ENCODE results near the gene WDR91.
A peak's percentile ranks its signal among the peaks of the same experiment; 100 is the strongest.
"Not testable (repeated sequence)": the region's sequence is repeated elsewhere in the genome, so short reads cannot be mapped to it uniquely, and the experiment has no call there.

WDR91 gene

DNA sequence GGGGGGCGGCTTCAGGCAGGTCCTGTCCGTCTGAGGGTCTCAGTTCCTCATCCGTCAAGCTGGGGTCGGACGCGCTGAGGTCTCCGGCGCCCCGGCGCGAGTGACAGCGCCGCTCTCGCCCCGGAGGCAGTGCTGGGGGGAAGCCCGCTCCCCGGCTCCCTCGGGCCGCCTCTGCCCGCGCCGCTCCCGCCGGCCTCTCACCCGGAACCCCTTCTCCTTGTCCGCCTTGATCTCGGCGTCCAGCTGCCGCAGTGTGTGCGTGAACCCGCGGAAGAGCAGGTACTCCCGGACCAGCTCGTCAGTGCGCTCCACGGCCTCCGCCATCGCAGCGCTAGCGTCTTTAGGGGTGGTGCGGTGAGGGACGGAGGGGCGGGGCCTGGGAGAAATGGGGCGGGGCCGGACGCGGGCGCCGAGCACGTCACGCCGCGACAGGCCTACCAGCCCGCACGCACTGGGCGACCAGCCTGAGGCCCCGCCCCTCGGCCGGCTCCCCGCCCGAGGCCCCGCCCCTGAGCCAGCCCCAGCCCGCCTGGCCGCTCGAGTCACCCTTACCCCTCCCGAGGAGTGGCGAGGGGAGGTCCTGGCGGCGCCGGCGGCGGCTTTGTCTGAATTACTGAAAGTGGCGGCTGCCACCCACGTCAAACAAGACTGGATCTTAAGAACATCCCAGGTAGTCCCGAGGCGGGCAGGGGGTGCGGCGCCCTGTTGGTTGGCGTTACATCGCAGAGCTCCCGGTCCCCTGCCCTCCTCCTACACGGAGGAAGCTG, at the start of gene WDR91:
Gene WDR91, minus strand, starts transcription at position 348 of the 767 bp plus-strand sequence. Its CDS starts 24 bp downstream, at position 324.
- peak; percentile 99 for DNase-seq (ENCODE audit: low read depth)

DNA sequence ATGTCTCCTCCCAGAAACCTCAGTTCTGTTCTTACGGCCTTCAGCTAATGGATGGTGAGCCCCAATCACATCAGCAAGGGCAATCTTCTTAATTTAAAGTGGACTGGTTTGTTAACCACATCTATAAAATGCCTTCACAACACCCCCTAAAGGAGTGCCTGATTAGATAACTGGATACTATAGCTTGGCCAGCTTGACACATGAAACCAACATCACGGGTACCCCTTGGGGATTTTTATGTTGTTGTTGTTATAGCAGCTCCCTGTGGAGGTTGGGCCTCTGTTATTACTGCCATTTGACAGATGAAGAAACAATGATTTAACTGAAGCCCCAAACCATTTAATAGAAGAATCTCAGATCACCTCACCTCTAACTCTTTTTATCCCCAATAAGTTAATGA, 49.1 kb upstream of the WDR91 start:
- no peak for DNase-seq (ENCODE audit: low read depth)

DNA sequence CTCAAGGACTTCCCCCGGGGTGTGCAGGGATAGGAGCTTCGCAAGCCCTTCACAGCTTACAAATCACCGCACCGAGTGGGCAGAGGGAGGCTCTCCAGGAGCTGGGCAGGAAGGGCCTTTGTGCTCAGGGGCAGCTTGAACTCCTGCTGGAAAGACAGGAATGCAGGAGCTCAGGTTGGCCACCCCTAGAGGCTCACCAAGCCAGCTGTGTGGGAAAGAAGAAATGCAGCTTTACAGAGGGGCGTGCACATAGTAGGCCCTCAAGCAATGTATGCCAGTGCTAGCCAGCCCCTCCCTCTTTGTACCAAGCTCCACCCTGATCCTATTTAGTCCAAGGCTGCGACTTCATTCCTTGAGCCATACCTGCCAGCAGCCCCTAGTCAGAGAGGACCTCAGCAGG, 48.4 kb upstream of the WDR91 start:
- no peak for DNase-seq (ENCODE audit: low read depth)

DNA sequence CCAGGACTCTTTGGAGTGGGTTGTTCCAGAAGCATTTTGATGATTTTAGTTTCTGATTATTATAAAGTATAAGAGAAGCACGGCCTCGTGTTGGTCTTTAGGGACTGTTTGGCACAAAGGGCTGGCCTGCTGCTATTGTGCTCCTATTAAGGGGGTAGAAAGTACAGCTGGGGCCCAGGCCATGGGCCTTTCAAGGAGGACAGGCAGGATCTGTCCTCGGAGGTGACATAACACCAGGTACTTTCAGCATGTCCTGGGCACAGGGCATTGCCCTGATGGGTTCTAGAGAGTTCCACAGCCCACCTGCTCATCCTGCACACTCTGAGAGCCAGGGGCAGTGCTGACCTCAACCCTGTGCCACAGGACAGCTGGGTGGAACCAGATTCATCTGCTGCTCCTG, 47.3 kb upstream of the WDR91 start:
- DNase-seq (ENCODE audit: low read depth), result no peak

DNA sequence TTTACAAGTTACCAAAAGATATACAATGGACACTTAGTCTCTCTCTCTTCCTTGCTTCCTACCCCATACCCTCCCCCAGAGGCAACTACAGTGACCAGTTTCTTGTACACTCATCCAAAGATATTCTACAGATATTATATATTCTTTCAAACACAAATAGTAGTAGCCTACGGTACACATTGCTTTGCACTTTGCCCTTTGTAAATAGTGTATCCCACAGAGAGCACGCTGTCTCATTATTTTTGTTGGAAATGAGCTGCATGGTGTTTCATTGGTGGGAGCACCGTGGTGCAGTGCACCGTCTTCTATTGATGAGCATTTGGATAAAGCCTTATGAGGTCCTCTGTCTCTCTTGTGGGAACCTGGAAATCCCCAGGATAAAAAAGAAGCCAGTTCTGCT, 46.5 kb upstream of the WDR91 start:
- DNase-seq (ENCODE audit: low read depth), result no peak

DNA sequence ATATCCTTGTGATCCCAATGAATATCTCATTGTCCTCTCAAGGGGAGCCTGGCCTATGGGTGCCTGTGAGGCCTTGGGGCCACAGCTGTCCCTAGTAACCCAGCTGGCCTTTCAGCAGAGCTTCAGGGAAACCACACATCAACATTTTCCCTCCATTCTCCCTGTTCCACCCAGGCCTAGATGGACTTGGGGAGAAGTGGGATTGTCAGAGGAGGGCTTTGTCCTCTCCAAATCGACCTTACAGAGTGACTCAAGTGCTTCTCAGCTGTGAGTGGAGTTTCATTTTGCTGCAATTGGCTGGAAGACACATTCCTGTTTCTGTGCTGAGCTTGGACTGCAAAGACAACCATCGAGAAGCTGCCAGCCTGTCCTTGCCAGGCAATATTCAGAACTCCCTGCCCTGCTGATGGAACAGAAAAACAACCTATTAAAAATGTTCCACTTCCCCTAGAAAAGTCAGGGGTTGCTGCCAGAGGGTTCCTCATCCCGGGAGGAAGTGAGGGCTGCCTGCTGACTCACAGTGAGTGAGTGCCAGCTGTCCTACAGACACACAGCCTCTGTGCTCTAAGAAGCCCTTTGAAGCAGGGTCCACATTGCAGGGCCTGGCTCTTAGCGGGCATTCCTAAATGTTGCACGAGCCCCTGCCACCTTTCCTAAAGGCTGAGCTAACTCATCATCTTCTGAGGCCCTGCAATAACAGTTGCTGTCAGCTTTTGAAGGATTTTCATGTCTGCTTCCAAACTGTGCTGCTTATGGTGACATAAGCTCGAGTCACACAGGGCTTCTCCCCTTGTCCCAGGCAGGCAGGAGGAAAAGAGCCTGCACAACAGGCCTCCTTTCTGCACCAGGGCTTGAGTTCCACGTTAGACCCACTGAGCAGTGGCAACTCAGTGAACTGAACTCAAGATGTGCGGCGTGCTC, 42.8 kb upstream of the WDR91 start:
- no peak for DNase-seq (ENCODE audit: low read depth)

DNA sequence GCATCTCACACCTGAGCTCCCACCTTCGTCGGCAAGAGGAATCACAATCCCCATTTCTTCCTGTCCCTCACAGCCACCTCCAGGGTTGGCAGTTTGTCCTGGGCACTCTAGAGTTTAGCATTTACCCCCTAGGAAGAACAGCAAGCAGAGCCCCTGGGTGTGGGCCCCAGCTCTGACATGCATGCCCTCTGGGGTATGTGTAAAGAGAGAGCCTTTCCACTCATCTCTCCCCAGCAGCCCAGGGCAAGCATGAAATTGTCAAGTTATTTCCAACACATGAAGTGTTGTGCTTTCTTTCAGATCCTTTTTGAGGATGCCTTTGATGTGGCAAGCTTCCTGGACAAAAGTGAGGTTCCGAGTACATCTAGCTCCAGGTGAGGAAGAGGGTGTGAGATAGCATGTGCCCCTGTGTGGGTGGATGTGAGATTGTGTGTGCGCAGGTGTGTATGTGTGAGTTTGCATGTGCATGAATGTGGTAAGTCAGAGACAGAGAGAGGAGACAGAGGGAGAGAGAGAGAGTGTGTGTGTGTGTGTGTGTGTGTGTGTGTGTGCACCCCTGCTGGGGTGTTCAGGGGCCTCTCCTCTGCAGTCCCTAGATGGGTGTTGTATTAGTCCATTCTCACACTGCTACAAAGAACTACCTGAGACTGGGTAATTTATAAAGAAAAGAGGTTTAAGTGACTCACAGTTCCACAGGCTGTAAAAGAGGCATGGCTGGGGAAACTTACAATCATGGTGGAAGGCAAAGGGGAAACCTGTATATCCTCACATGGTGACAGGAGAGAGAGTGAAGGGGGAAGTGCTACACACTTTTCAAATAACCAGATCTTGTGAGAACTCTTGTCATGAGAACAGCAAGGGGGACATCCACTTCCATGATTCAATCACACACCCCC, 40.4 kb upstream of the WDR91 start:
- no peak for DNase-seq (ENCODE audit: low read depth)

DNA sequence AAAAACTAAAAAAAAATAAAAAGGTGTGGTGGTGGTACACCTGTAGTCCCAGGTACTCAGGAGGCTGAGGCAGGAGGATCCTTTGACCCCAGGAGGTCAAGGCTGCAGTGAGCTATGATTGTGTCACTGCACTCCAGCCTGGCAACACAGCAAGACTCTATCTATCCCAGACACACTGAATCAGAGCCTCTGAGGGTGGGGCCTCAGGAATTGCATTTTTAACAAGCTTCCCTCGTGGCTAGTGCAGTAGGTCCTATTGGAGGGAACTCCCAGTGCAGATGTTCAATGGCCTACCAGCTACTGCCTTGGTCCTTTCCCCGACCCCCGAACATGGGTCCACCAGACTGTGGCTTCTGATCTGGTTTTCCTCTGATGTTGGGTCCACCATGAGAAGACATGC, 37.2 kb upstream of the WDR91 start:
- no peak for DNase-seq (ENCODE audit: low read depth)

DNA sequence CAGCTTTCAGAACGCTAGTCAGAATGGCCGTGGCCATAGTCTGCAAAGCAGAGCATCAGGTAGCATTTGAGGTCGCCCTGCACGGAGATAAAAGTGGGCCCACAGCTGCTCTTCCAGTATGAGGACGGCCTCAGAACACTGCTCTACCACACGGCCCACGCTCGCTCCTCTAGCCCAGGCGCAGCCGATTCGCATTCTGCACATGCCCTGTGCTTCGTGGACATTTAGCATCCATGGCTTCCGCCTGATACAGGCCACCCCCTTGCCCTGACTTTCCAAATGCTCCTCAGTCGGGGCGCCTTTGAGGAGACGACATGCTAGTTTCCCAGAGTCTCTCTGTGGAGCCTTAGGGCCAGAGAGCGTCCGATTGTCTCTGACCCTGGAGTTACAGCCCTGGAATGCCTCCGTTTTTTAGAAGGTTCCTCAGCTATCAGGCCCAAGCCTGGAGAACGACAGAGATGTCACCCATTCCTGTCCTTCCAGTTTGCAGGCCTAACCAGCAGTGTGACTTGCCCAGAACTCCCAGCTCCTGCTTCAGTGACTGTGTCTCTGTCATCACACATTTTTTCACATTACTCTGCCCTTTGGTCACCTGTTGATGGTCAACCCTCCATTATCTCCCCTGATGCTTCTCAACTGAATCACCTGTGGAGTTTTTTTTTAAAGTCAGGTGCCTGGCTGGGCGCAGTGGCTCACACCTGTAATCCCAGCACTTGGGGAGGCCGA, 36.6 kb upstream of the WDR91 start:
- DNase-seq (ENCODE audit: low read depth), result no peak

DNA sequence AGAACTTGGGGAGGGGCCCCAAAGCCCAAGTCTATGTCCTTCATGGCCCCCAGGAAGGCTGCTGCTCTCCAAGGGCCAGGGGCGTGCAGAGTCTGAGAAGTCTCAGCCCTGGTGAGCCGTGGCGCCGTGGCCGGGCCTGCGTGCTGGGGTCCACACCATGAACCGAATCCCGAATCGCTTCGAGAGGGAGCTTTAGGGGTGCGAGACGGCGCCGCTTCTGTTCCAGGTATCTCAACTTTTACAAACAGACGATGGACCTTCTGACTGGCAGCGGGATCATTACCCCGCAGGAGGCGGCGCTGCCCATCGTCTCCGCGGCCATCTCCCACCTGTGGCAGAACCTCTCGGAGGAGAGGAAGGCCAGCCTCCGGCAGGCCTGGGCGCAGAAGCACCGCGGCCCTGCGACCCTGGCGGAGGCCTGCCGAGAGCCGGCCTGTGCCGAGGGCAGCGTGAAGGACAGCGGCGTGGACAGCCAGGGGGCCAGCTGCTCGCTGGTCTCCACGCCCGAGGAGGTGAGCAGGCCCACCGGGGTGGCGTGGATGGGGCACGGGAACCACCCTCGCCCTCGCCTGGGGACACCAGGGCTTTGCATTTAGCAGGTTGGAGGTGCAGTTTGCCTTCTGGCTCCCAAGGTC, 35.0 kb upstream of the WDR91 start:
- no peak for DNase-seq (ENCODE audit: low read depth)

DNA sequence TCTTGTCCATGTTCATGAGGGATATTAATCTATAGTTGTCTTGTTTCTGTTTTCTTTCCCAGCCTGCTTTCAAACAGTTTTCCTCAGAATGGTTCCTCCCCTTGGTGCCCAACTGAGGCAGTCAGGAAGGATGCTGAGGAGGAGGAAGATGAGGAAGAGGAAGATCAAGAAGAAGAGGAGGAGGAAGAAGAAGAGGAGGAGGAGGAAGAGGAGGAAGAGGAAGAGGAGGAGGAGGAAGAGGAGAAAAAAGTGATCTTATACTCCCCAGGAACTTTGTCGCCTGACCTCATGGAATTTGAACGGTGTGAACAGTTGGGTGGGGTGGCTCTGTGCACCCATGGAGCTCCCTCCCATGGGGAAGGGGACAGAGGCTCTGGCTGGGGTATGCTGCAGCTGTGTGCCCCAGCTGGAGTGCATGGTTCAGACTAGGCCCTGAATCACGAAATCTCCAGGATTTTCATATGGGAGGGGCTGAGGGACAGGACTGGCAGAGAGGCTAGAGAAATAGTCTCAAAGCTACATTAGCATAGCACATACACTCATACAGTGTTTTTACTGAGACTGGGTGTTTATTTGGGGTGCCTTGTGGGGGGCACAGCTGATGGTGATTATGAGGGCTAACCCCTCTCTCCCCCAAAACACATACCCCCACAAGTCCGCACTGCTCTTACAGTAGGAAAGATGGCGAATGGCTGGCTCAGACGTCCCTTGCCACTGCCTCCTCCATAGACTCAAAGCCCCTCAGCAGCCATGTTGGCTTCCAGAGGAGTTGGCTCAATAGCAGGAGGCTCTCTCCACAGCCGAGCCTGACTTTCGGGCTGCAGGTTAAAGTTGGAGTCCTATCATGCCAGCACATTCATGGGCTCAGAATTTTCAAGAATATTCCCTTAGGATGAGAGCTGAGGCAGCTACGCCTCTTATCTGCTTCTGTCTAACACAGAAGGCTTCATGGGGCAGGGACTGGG, 34.2 kb upstream of the WDR91 start:
- DNase-seq (ENCODE audit: low read depth), result no peak

DNA sequence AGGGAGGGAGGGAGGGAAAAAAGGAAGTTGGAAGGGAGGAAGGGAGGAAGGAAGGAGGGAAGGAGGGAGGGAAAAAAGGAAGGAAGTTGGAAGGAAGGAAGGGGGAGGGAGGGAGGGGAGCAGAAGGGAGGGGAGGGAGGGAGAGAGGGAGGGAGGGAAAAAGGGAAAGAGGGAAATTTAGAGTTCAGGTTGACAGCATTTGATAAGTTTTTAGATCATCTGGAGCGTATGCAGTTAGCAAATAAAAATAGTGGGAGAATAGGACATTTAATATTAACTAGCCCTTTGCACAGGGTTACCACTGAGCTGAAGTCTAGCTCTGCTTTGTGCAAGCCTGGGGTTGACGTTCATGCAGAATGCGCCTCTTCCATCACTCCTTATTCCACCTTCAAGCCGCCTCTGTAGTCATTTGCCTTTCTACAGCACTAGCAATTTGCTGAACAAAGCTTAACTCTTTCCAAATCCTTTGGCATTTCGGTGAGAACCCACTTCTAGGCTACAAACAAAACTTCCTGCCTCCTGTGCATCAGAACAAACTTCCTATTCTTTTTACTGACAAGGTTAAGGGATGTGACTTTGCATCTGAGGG, 30.9 kb upstream of the WDR91 start:
- no peak for DNase-seq (ENCODE audit: low read depth)

DNA sequence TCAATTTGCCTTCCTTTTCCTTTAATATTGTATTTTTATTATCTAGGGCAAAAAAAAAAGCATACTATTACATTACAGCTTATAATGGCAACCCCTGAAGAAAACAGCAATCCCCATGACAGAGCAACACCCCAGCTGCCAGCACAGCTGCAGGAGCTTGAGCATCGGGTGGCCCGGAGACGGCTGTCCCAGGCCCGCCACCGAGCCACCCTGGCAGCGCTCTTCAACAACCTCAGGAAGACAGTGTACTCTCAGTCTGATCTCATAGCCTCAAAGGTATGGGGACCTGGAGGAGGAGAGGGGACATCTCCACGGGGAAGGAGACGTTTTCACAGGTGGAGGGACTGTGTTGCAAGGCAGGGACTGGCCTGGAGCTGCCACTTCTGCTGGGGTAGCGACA, 29.1 kb upstream of the WDR91 start:
- DNase-seq (ENCODE audit: low read depth), result no peak

DNA sequence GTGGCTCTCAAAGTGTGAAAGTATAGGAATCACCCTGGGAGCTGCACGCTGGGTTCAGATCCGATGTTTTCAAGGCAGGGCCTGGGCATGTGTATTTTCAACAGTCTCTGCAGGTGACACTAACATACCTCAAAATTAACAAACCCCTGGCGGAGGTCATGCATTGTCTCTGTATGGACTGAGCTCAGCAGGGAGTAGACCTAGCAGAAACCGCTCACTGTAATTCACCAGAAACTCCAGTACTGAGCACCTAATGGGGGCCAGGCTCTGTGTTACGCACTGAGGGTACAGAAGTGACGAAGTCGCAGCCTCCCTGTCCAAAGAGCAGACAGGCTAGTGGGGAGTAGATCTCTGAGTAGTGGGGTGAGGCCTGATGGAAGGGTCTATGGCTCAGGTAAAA, 27.9 kb upstream of the WDR91 start:
- no peak for DNase-seq (ENCODE audit: low read depth)

DNA sequence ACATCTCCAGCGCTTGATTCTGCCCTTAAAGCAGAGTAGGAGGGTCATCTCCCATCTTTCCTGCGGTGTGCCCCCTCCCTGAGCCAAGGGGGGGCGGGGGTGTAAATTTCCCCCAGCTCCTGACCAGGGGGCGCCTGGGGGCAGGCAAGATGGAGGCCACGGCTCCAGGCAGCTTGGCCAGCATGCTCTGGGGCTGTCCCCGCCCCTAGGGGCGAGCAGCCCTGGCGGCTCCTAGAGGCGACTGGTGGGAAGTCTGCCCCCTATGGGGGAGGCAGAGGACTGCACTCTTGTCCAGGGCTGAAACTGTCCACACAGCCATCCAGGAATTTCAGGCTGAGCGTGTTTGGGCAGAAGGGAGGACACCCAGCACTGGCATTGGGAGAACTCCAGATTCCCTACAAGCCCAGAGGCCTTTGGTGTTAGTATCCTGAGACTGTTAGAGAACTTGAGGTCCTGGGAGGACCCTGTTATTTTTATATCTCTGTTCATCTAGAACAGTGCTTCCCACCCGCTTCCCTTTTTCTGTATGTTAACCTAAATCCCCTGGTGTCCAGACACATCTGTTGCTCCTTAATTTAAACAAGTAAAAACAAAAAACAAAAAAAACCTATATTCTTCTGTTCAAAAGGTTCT, 26.9 kb upstream of the WDR91 start:
- peak; percentile 23 for DNase-seq (ENCODE audit: low read depth)

DNA sequence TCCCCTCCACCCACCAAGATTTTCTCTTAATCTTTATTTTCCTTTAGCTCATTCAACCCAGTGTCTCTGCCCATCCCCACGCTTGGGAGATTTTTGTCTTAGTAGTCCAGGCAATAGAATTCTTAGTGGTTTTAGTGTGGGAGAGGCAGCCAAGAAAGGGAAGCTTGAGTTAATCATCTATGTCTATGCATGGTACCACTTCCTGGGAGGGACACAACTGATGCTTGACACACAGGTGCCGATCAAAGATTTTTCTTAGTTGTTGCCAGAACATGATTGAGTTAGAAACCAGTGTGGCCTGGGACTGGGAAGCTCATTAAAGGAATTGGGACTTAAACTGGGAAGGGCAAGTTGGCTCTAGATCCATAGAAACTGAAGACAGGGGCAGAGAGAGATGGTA, 25.4 kb upstream of the WDR91 start:
- no peak for DNase-seq (ENCODE audit: low read depth)

DNA sequence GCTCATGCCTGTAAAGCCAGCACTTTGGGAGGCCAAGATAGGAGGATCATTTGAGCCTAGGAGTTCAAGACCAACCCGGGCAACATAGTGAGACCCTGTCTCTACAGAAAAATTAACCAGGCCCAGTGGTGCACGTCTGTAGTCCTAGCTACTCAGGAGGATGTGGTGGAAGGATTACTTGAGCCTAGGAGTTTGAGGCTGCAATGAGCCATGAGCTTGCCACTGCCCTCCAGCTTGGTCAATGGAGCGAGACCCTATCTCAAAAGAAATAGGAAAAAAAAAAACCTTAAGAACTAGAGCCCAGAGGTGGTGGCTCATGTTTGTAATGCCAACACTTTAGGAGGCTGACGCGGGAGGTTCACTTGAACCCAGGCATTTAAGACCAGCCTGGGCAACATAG, 24.5 kb upstream of the WDR91 start:
- no peak for DNase-seq (ENCODE audit: low read depth)

DNA sequence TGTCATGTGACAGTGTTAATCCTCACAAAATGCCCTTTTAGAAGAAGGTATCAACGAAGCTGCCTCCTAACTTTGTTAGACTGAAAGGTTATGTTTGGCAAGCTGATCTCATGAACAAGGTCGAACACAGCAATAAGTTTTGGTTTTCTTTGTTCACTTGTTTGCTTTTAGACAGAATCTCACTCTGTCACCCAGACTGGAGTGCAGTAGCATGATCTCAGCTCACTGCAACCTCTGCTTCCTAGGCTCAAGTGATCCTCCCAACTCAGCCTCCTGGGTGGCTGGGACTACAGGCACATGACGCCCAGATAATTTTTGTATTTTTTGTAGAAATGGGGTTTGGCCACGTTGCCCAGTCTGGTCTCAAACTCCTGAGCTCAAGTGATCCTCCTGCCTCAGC, 23.4 kb upstream of the WDR91 start:
- no peak for DNase-seq (ENCODE audit: low read depth)

DNA sequence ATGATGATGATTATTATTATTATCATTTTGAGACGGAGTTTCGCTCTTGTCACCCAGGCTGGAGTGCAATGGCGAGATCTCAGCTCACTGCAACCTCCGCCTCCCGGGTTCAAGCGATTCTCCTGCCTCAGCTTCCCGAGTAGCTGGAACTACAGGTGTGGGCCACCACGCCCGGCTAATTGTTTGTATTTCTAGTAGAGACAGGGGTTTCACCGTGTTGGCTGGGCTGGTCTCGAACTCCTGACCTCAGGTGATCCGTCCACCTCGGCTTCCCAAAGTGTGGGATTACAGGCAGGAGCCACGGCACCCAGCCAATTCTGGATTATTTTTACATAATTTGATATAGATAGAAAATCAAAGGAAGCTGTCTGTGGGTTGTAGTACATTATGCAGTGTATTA, 22.8 kb upstream of the WDR91 start:
- DNase-seq (ENCODE audit: low read depth), result not testable (repeated sequence)
